Germinal center (tissue), 1 donor: Measurements from ENCODE around the gene POLD3.

Experiments
- DNase-seq: peaks from one replicate; pipeline ENCODE4 v3.0.0; 2012; ENCODE audit warnings: mixed read lengths, low spot score

The POLD3 gene

DNA sequence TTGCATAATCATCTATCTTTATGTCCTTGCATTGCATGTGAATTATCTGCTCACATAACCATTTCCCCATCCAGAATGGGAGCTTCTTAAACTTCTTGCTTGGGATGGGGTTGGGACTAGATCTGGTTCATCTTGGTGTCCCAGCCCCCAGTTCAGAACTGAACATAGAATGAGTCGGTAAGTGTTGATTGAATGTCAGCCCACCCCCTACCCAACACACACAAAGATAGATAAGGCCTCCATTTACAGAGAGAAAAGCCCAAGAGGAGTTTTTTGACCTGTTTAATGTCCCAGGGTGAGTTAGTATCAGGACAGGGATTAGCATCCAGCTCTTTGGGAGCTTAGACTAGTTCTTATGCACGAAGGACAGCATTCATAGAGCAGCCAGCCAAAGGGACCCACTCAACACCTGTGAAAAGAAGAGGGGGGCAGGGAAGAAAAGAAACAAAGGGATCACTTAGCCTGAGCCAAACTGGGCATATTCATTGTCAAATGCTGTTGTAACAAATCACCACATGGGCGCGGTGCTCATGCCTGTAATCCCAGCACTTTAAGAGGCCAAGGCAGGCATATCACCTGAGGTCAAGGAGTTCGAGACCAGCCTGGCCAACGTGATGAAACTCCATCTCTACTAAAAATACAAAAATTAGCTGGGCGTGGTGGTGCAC is 81.4 kb downstream of the POLD3 start:
- no peak for DNase-seq

DNA sequence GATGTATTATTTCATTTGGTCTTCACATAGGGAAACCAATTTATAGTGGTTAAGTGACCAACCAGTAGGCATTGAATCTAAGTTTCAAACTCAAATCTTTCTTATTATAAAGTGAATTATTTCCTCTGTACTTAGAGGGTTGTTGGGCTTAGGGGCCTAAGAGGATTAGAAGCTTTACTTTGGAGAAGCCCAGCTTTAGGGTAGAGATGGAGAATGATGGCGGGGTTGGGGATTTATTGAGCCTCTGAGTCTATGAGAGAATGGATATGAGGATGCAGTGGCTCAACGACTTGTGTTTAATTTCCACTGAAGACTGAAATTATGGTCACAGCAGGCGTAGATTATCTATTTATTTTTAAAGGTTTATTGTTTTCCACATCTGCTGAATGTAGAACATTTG is 83.4 kb downstream of the POLD3 start:
- no peak for DNase-seq

DNA sequence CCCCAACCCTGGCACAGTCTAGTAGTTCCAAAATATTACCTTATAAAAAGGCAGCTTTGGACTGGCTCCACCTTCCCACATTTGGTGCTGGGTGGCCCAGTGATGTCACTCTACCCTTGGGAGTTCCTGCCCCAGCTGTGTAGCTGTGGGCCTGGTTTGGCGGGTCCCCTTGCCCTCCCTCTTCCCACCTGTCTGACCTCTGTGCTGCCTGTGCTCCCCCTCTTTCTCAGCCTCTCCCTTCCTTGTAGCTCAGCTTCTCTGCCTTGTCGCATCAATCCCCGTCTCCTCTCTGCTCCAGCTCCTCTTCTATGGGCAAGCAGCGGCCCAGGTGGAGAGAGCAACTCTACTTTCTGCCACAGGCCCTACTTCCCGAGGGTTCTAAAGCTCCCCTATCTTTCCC is 84.2 kb downstream of the POLD3 start:
- no peak for DNase-seq

DNA sequence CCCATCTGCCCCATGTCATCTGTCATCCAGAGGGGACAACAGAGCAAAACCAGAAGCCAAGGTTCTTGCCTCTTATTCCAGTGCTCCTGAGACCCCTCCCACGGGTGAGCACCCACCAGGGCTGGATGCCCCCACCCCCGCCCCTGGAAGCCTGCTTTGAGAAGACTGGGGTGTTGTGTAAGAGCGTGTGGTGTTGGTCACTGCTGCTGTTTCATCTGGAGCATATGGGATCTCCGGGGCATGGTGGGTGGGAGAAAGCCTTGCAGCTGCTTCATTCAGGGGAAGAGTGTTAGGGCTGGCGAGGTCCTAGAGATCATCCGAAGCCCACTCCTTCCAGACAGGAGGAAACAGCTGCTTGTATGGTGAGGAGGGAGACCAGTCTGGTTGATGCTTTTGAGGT is 84.7 kb downstream of the POLD3 start:
- DNase-seq = no peak

DNA sequence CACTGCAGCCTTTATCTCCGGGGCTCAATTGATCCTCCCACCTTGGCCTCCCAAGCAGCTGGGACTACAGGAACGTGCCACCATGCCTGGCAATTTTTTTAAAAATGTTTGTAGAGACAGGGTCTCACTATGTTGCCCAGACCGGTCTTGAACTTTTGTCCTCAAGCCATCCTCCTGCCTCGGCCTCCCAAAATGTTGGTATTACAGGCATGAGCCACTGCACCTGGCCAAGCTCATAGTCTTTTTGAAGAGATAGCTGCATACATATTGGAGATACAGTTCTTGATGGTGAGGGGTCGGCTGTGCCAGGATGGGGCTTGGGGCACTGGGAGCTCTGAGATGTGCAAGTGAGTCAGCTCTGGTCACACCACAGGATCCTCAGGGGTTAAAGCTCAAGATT is 85.7 kb downstream of the POLD3 start:
- no peak for DNase-seq

DNA sequence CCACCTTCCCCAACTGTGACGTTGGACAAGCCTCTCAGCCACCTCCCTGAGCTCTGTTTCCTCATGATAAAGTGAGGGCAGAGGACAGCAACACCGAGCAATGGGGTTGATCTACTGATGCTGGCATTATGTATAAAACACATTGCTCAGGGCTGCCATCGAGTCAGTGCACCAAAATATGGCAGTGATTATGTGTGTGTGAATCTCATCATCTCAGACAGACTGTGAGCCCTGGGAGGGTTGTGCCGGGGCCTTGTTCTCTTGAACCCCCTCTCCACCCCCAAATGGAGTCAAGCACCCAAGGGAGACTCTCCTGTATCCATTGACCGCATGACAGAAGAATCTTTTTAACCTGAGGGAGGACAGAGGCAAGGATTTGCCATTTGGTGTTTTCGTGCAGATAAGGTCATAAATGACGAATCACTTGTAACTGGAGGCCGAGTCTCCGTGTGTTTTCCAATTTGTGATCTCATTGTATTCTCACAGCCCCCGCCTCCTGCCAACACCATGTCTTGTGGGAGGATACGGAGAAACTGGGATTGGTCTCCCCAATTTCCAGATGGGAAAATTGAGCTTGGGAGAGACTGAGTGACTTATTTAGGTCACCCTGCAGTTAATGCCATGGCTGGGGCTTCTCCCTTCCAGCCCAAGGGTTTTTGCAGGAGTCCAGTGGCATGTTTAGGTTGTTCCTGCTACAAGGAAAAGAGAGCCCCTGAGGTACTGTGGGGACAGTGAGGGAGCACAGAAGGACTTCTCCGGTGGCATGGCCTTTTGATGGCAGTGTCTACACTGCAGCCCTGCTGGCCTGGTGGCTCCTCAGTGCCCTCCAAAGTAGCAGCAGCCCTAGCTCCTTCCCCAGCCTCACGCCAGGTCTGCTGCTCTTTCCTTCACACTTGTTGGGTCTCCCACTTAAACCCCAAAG is 86.5 kb downstream of the POLD3 start:
- no peak for DNase-seq

DNA sequence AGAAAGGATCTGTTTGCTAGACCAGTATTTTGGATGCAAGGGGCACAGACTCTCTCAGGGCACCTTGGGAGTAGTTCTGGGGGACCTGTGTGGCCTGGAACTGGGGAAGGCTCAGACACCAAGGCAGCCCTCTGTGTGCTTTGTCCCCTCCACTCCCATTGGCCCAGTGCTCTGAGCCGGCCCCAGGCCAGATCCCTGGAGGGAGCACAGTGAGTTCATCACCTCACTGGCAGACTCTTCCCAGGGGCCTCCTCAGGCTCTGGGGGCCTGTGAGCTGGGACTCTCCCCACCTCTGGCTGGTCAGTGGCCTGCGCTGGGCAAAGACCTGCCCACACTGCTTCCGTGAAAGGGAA is 87.1 kb downstream of the POLD3 start:
- no peak for DNase-seq

DNA sequence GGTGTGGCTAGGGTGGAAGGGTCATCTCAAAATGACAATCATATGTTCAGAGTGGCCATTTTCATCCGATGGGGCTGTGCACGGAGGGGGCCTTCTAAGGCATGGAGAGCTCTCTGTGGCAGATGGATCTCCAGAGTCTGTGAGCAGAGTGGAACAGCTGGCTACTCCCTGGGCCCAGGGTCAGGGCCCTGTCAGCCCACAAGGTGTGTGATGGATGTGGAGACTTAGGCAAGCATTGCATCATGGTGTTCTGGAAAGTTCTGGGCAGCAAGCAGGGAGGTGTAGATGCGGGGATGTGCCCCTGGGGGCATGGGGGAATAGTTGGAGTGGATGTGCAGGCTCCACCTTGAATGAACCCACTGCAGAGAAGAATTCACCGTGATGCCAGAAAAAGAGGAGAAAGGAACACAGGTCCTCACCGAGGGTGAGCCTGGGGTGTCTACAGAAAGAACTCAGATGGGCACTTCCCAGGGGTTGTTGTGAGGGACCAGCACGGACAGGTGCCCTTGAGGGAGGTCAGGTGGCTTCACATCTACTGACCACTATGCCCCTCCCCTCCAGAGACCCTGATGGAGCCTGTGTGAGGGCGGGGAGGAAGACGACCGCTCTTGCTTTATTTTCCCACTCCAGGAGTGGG is 87.8 kb downstream of the POLD3 start:
- no peak for DNase-seq

DNA sequence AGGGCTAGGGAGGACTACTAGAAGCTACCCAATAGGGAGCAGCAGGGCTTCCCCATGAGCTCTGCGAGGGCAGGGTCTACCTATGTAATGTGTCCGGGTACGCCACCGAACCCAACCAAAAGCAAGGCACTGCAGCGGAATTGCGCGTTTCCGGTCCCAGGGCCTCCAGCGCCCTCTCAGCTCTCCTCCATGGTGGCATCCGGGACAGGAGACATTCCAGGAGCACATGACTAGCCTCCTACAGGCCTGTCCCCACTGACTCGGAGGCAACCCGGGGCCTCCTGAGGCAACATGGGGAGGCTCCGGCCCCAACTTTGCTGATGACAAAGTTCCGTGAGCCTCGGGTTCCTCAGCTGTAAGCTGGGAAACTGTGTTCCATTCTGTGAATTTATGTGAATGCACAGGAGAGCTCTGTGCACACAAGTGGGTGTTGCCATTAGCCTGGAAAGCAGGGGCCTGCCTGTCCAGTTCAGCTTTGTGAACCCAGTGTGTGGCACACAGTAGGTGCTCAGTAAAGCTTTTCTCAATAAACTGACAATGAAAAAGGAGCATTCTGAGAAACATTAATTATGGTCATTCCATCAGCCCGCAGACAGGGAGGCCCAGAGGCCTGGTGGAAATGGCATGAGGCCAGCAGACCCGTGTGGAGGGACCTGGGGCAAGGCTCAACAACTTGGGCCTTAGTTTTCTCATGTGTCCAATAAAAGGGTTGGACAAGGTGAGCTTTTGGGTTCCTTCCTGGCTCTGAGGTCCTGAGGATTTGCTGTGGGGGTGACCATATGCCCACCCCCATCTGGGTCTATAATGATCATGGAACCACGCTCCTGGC is 88.5 kb downstream of the POLD3 start:
- no peak for DNase-seq

DNA sequence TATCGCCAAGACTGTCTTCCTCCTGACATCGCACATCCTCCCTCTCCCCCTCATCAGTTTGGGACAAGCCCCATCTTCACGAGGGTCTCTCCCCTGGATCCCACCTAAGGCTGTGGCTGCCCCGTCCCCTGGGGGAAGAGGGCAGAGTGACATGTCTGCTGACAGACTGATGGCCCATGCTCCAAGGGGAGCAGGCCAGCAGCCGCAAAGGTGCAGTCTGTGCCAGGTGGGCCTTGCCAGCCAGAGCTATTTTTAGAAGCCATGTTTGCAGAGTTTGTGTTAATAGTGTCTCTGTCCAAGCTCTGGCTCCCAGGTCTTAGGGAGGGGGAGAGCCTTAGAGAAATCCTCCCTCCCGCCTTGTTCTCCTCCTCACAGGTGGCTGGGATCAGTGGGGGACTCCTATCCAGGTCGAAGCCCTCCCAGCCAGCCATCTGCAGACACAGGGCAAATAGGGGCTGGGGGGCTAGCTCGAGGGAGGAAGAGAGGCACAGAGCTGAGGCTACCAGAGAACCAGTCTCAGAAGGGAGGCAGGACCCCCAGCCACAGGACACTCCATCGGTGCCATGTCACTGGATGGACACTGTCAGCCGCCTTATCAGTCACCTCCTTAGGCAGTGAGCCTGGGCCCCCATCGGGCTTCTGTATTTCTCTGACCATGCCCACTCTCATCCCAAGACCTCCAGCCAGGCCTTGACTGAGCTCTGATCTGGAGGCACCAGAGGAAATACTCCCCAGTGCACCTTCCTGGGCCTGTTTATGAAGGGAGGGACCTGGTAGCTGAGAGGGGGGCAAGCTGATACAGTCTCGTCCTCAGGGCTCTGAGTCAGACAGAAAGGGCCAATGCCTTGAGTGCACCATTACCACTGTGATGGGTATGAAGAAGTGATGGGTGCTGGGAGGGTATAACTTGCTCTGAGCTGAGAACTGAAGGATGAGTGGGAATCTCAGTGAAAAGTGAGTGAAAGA is 89.6 kb downstream of the POLD3 start:
- DNase-seq = no peak

DNA sequence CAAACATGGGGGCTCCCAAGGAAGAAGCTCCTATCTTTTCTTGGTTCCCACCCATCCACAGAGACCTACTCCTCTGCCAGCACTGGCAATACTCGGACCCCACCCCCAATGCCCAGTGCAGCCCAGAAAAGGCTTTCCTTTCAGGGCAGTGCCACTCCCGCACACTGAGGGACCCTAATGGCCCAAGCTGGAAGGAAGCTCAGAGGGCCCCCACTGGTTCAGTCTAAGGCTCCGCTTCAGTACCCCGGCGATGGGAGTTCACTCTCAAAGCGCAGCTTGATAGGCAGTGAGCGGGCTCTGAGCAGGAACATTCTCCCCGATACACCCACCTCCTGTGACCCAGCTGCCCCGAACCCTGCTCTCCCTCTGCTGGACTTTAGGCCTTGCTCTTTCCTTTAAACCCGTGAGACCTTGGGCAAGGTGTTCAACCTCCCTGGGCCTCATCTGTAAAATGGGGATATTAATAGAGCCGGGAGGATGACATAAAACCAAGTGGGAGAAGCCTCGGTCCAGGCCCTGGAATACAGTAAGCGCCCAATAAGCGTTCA is 90.4 kb downstream of the POLD3 start:
- DNase-seq = no peak

DNA sequence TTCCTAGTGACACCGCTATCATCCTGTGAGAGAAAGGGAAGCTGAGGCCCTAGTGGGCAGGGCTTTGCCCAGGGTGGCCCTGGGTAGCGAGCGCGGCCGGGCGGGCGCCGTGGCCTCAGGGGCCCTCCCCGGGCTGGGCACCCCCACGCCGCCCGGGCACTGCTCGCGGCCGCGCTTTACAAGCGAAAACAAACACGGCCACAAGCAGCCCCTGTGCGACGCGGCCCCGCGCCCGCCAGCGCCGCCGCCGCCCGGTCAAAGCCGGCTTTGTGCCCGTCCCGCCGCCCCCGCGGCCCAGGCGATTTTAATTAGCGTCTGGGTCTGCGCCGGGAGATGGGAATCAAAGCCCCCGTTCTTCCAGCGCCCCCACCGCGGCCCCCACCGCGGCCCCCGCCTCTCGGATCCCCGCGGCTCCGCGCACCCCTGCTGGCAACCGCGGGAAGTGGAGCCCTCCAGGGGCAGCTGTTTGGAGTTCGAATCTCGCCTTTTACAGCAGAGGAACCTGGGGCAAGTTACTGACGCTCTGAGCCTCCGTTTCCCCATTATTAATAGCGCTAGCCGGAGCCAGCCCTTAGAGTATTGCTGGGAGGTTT is 91.0 kb downstream of the POLD3 start:
- DNase-seq = peak; percentile 27

DNA sequence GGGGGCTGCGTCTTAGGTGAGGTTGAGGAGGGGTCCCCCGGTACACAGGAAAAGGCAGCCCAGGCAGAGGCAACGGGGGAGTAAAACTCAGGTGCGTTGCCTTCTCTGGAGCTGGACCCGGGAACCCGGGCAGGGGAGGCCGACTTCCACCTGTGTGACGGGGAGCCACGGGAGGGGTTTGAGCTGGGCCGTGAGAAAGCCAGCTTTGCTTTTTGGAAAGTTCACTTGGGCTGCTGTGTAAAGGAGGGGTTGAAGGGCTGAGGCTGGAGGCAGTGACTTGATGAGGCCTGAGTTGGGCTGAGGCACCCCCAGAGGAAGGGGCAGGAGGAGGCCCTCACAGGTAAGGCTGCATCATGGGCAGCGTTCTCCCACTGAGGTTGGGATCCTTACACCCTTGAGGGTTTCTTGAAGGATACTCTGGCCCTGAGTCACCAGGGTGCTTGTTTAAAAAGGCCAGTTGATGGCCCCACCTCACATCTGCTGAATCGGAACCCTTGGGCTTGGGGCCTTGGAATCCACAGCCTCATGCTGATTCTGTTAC is 91.6 kb downstream of the POLD3 start:
- no peak for DNase-seq

DNA sequence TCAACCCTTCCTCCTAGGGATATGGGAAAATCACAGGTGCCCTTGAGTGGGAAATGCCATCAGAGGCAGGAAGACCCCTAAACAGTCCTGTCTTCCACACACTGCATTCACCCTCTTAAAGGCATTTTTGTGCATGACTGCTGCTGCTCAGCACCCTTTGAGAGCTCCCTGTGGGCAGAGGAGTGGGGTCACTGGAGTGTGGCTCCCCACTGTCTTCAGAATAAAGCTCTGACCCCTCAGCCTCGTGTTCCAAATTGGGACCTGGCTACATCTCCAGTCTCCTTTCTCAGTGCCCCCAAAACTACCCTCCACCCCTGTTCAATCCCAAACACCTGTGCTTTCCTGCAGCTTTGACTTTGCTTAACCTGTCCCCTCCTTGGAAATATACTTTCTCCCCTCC is 92.3 kb downstream of the POLD3 start:
- no peak for DNase-seq

DNA sequence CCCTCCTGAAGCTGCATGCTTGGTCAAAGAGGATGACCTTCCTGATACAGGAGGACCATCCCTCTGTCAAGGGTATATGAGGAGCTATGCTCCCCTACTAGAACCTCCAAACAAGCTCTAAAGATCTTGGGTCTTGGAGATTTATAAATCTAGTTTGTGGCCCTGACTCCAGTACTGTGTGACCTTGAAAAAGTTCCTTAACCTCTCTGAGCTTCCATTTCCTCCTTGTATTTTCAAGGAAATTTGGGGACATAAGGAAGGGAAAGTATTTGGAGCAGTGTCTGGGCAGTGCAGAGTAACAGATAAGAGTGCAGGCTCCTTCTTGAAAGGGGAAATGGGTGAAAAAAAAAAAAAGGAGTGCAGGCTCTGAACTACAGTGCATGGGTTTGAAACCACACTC is 93.0 kb downstream of the POLD3 start:
- no peak for DNase-seq

DNA sequence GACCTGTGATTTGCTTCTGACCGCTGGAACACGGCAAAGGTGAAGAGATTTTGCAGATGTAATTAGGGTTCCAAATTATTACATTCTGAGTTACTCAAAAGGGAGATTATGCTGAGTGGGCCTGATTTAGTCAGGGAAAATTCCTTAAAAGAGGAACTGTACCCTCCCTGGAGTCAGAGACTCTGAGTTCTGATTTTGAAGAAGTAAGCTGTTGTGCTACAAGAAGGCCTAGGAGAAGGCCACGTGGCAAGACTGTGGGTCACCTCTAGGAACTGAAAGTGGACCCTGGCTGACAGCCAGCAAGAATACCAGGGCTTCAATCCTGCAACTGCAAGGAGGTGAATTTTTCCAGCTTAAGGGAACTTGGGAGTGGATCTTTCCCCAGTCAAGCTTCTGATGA is 93.5 kb downstream of the POLD3 start:
- no peak for DNase-seq

DNA sequence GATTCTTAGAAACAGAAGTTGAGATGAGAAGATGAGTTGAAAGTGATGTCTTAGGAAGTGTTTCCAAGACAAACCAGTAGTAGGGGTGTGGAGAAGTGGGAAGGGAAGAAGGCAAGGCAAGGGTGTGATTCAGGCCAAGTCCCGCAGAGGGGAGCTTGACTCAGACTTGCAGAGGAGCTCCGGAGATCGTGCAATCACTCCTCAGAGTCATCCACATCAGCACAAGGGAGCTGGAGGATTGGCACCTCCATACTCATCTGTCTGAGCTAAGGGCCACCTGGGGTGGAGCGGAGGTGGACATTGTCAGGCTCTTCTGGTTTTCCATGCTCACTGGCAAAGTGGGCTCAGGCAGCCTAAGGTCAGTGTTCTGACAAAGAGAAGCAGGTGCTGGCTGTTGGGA is 94.4 kb downstream of the POLD3 start:
- DNase-seq = no peak

DNA sequence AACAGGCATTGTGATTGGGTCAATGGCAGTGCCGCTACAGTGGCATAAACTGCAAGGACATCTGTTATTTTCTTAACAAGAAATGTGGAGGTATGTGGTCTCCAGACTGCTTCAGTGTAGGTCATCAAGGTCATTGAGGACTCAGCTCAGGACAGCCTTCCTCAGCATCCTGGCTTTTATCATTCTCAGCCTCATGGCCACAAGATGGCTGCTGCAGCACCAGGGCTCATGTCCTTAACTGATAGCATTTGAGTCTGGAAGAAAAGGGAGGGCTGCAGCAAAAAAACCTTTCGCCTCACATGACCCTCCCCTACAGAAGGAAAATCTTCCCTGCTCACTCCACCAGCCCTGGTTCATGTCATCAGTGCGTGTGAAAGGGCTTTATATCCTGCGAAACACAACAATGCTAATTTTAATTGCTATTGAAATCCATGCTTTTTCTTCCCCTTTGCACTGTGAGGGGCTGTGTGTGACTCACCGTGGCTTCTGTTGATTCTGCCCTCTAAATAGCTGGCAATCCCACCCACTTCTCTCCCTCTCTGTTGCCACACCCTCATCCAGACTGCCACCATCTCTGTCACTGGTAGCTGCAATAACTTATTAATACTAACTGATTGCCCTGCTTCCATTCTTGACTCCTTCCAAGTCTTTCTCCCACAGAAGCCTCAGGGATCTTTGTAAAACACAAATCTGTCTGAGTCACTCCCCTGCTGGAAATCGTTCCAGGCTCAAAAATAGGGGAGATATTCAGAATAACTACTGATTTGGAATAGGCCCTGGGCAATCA is 95.0 kb downstream of the POLD3 start:
- no peak for DNase-seq

DNA sequence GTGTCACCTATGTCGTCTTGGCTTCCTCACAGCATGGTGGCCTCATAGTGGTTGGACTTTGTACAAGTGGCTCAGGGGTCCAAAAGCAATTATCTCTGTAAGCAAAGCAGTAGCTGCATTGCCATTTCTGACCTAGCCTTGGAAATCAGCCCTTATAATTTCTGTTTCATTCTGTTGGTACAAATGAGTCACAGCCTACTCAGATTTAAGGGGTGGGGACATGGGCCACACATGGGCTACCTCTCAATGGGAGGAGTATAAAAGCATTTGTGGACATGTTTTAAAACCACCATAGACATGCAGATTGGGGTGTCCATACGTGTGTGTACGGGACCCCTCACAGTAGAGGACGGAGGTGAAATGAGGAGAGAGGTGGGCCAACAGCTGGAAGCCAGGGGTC is 97.3 kb downstream of the POLD3 start:
- DNase-seq = no peak
